NCI-H128 (cell line): ENCODE measurements around the gene CAMK4.
"Not testable (repeated sequence)": the region's sequence is repeated elsewhere in the genome, so short reads cannot be mapped to it uniquely, and the experiment has no call there.

Source experiments
- DNase-seq: peaks from one replicate; lab custom pipeline; 2025; ENCODE audit not compliant: unreplicated experiment; lab: John Stamatoyannopoulos, UW

The CAMK4 gene

GRCh38 chr5:111256128-111256527 lies 31.9 kb downstream of the CAMK4 start:
- no peak for DNase-seq

GRCh38 chr5:111257610-111258009 lies 33.4 kb downstream of the CAMK4 start:
- not testable (repeated sequence) for DNase-seq

GRCh38 chr5:111259636-111260035 lies 35.5 kb downstream of the CAMK4 start:
- DNase-seq = no peak

- no peak for DNase-seq
Measured at GRCh38 chr5:111261610-111262009, 37.4 kb downstream of the CAMK4 start.

- DNase-seq = no peak
Measured at GRCh38 chr5:111262153-111262552, 38.0 kb downstream of the CAMK4 start.

GRCh38 chr5:111262815-111263214 lies 38.6 kb downstream of the CAMK4 start:
- no peak for DNase-seq

- no peak for DNase-seq
Measured at GRCh38 chr5:111266491-111266890, 42.3 kb downstream of the CAMK4 start.

GRCh38 chr5:111268300-111268699 lies 44.1 kb downstream of the CAMK4 start:
- DNase-seq = no peak

- DNase-seq = no peak
Measured at GRCh38 chr5:111271885-111272284, 47.7 kb downstream of the CAMK4 start.

GRCh38 chr5:111277061-111277460 lies 52.9 kb downstream of the CAMK4 start:
- DNase-seq = no peak

- DNase-seq = no peak
Measured at GRCh38 chr5:111278858-111279504, 54.8 kb downstream of the CAMK4 start.

GRCh38 chr5:111280282-111280951 lies 56.2 kb downstream of the CAMK4 start:
- no peak for DNase-seq

- DNase-seq = no peak
Measured at GRCh38 chr5:111282798-111283197, 58.6 kb downstream of the CAMK4 start.

GRCh38 chr5:111284825-111285224 lies 60.6 kb downstream of the CAMK4 start:
- no peak for DNase-seq

GRCh38 chr5:111294551-111294950 lies 70.4 kb downstream of the CAMK4 start:
- no peak for DNase-seq

GRCh38 chr5:111295649-111296048 lies 71.5 kb downstream of the CAMK4 start:
- DNase-seq = no peak

- DNase-seq = no peak
Measured at GRCh38 chr5:111296570-111296969, 72.4 kb downstream of the CAMK4 start.

- no peak for DNase-seq
Measured at GRCh38 chr5:111299067-111299481, 74.9 kb downstream of the CAMK4 start.

GRCh38 chr5:111299831-111300432 lies 75.7 kb downstream of the CAMK4 start:
- DNase-seq = no peak

GRCh38 chr5:111301264-111301663 lies 77.1 kb downstream of the CAMK4 start:
- no peak for DNase-seq

- not testable (repeated sequence) for DNase-seq
Measured at GRCh38 chr5:111302043-111302442, 77.9 kb downstream of the CAMK4 start.

- no peak for DNase-seq
Measured at GRCh38 chr5:111308951-111309350, 84.8 kb downstream of the CAMK4 start.
